SK-N-SH (cell line): ENCODE data around the gene DCHS2. TPM values are rescaled to one million over a fixed set of nuclear protein-coding genes. Genes with fewer than 3 reads are reported as not detected.

Source experiments
- CTCF ChIA-PET: fragments of 300-600, 350-600 bp; formaldehyde crosslinking; extraction: SDS; loops from one replicate; lab custom pipeline; 2021; lab: Yijun Ruan, JAX
- POLR2A ChIA-PET: fragments of 350-600 bp; sonication (Branson Sonifier 250); formaldehyde crosslinking; extraction: SDS; loops from one replicate; lab custom pipeline; 2020; ENCODE audit warnings: antibody characterized with exemption, inconsistent platforms; lab: Yijun Ruan, JAX
- DNase-seq: peaks from one replicate; pipeline ENCODE4 v3.0.0; 2012
- H2AFZ ChIP-seq: fragments of 200-600 bp; sonication (generic); 2 replicates; pipeline ENCODE4 v1.8.1; 2016; ENCODE audit warnings: antibody characterized with exemption, mild to moderate bottlenecking, low read depth
- H3F3A ChIP-seq: fragments of 200-600 bp; sonication (generic); replicated peaks from 2 replicates; pipeline ENCODE3; 2016; ENCODE audit warnings: antibody characterized with exemption, mild to moderate bottlenecking; ENCODE audit not compliant: insufficient read depth
- H3K27ac ChIP-seq, 2 experiments: fragments of 200-500 bp in 1 of 2; fragments of 200-600 bp in 1 of 2; sonication (Bioruptor generic) in 1 of 2; sonication (generic), shearing (Covaris generic) in 1 of 2; 2 replicates each; pipeline versions ENCODE4 v1.5.1 to v1.6.1; 2014 to 2016; ENCODE audit warnings: low read depth in 2 of 2, inconsistent platforms in 1 of 2, low read length in 1 of 2, mild to moderate bottlenecking in 1 of 2, mixed read lengths in 1 of 2
- H3K27me3 ChIP-seq: fragments of 200-600 bp; sonication (generic), shearing (Covaris generic); 2 replicates; pipeline ENCODE4 v1.6.1; 2016; ENCODE audit warnings: mixed run types; ENCODE audit not compliant: insufficient read depth
- H3K36me3 ChIP-seq, 2 experiments: fragments of 200-500 bp in 1 of 2; fragments of 200-600 bp in 1 of 2; sonication (Bioruptor generic) in 1 of 2; sonication (generic) in 1 of 2; replicated peaks in 1 of 2; 2 replicates each; pipeline versions ENCODE3 to v1.5.1; 2014 to 2016; ENCODE audit warnings: low read length in 1 of 2, mild to moderate bottlenecking in 1 of 2; ENCODE audit not compliant: insufficient read depth in 2 of 2, control insufficient read depth in 1 of 2
- H3K4me1 ChIP-seq, 2 experiments: fragments of 200-500 bp in 1 of 2; fragments of 200-600 bp in 1 of 2; sonication (Bioruptor generic) in 1 of 2; sonication (generic), shearing (Covaris generic) in 1 of 2; 2 replicates each; pipeline versions ENCODE4 v1.5.1 to v1.6.1; 2014 to 2016; ENCODE audit warnings: low read depth in 1 of 2, low read length in 1 of 2, mixed run types in 1 of 2; ENCODE audit not compliant: insufficient read depth in 2 of 2, control insufficient read depth in 1 of 2
- H3K4me2 ChIP-seq: fragments of 200-600 bp; sonication (generic), shearing (Covaris generic); 2 replicates; pipeline ENCODE4 v1.6.1; 2017; ENCODE audit warnings: mixed run types
- H3K4me3 ChIP-seq, 2 experiments: fragments of 200-500 bp in 1 of 2; fragments of 200-600 bp in 1 of 2; sonication (Bioruptor generic) in 1 of 2; sonication (generic), shearing (Covaris generic) in 1 of 2; 2 replicates each; pipeline versions ENCODE4 v1.5.1 to v1.8.1; 2014 to 2016; ENCODE audit warnings: low read depth in 2 of 2, inconsistent platforms in 1 of 2, low read length in 1 of 2, mild to moderate bottlenecking in 1 of 2, mixed read lengths in 1 of 2, moderate library complexity in 1 of 2
- H3K79me2 ChIP-seq: fragments of 200-600 bp; sonication (generic); 2 replicates; pipeline ENCODE4 v1.8.1; 2017; ENCODE audit warnings: mild to moderate bottlenecking; ENCODE audit not compliant: insufficient read depth
- H3K9ac ChIP-seq: fragments of 200-600 bp; sonication (generic); 2 replicates; pipeline ENCODE4 v1.6.1; 2017; ENCODE audit warnings: mixed run types
- H3K9me2 ChIP-seq: fragments of 200-600 bp; sonication (generic); 2 replicates; pipeline ENCODE4 v1.6.1; 2017; ENCODE audit warnings: mixed run types
- H3K9me3 ChIP-seq: fragments of 200-600 bp; sonication (generic); 2 replicates; pipeline ENCODE4 v1.6.1; 2017; ENCODE audit warnings: mixed run types, mild to moderate bottlenecking, moderate library complexity
- H4K20me1 ChIP-seq: fragments of 200-600 bp; sonication (generic); 2 replicates; pipeline ENCODE4 v1.6.1; 2017; ENCODE audit warnings: mild to moderate bottlenecking, mixed run types; ENCODE audit not compliant: insufficient read depth
- CHD2 ChIP-seq: fragments of 150-350 bp; IDR thresholded peaks from 2 replicates; pipeline ENCODE4 v1.6.1; 2018; ENCODE audit warnings: low read length; ENCODE audit not compliant: partially characterized antibody
- CTCF ChIP-seq: fragments of 200-600 bp; sonication (generic); IDR thresholded peaks from 2 replicates; pipeline ENCODE4 v1.6.1; 2017; ENCODE audit warnings: antibody characterized with exemption, mild to moderate bottlenecking, moderate library complexity
- ELF1 ChIP-seq: IDR thresholded peaks from 2 replicates; pipeline ENCODE4 v1.4.0; 2012
- EP300 ChIP-seq, 2 experiments: IDR thresholded peaks; 2 replicates each; pipeline versions ENCODE4 v1.4.0 to v1.6.1; 2012; ENCODE audit warnings: borderline replicate concordance in 1 of 2, low read depth in 1 of 2, low read length in 1 of 2
- EZH2phosphoT487 ChIP-seq: fragments of 200-600 bp; sonication (generic); IDR thresholded peaks from 2 replicates; pipeline ENCODE4 v1.6.1; 2017; ENCODE audit warnings: low read depth, mixed run types, mild to moderate bottlenecking, antibody characterized with exemption, moderate library complexity, borderline replicate concordance
- FOXJ3 ChIP-seq: sonication (generic); formaldehyde crosslinking; IDR thresholded peaks from 2 replicates; pipeline ENCODE4 v1.5.1; 2020; ENCODE audit warnings: mild to moderate bottlenecking, missing genetic modification reagents
- GABPA ChIP-seq: IDR thresholded peaks from 2 replicates; pipeline ENCODE4 v1.4.0; 2012; ENCODE audit warnings: low read depth, mild to moderate bottlenecking
- GATA2 ChIP-seq: sonication (generic); formaldehyde crosslinking; IDR thresholded peaks from 2 replicates; pipeline ENCODE4 v1.5.0; 2020; ENCODE audit warnings: mild to moderate bottlenecking, missing genetic modification reagents
- JUND ChIP-seq: IDR thresholded peaks from 2 replicates; pipeline ENCODE4 v1.4.0; 2012
- MEF2A ChIP-seq: IDR thresholded peaks from 2 replicates; pipeline ENCODE4 v1.4.0; 2012; ENCODE audit warnings: low read depth, borderline replicate concordance
- MXI1 ChIP-seq: IDR thresholded peaks from 2 replicates; pipeline ENCODE4 v1.6.1; 2012; ENCODE audit warnings: mild to moderate bottlenecking, low read depth, low read length, improper control_type of control experiment
- PBX3 ChIP-seq: IDR thresholded peaks from 2 replicates; pipeline ENCODE4; 2012
- RCOR1 ChIP-seq: fragments of 150-350 bp; IDR thresholded peaks from 2 replicates; pipeline ENCODE4 v1.6.1; 2017; ENCODE audit warnings: antibody characterized with exemption, low read length
- RFX5 ChIP-seq: IDR thresholded peaks from 2 replicates; pipeline ENCODE4 v1.6.1; 2012; ENCODE audit warnings: mild to moderate bottlenecking, improper control_type of control experiment, low read length
- RXRA ChIP-seq: IDR thresholded peaks from 2 replicates; pipeline ENCODE4 v1.4.0; 2012; ENCODE audit warnings: low read depth, mild to moderate bottlenecking, borderline replicate concordance
- TAF1 ChIP-seq: IDR thresholded peaks from 2 replicates; pipeline ENCODE4 v1.6.1; 2012; ENCODE audit warnings: low read depth, mild to moderate bottlenecking, low read length, moderate library complexity, borderline replicate concordance
- USF1 ChIP-seq: IDR thresholded peaks from 2 replicates; pipeline ENCODE4 v1.4.0; 2012; ENCODE audit warnings: low read depth, borderline replicate concordance
- ZBTB33 ChIP-seq: IDR thresholded peaks from 2 replicates; pipeline ENCODE4 v1.4.0; 2012; ENCODE audit warnings: low read depth, borderline replicate concordance
- WGBS: methylation state at CpG from one replicate; pipeline ENCODE4 v1.1.6; 2017; ENCODE audit warnings: low lambda C conversion rate; 5-methylcytosine and 5-hydroxymethylcytosine counted together
- polyA plus RNA-seq, 3 experiments: library from polyadenylated mRNA; depleted of rRNA; stranded (reverse); fragments of >200 nt; gene quantifications; 2 replicates each; pipeline ENCODE4 v1.2.3, GENCODE V29; 2012

The DCHS2 gene
- polyA plus RNA-seq, 1 of the 3 experiments (the other 2 are of a cell fraction): not detected

GRCh38 chr4:154231806-154232478 is 259.7 kb downstream of the DCHS2 start:
- H3F3A ChIP-seq: no peaks in the 10 kb centered on the region
- no peak for TF ChIP-seq PBX3
- no peaks in the 10 kb centered on the region for H3K27me3 ChIP-seq
- no peak overlapping the region for H3K27ac ChIP-seq
- no peaks in the 10 kb centered on the region for H3K9me2 ChIP-seq
- H3K79me2 ChIP-seq: no peaks in the 10 kb centered on the region
- H3K4me3 ChIP-seq: no peak overlapping the region
- ChIA-PET CTCF (no interaction called here), POLR2A (no interaction called here)
- 0% methylated on average over 2 of the region's 2 CpGs for WGBS
- no peaks in the 10 kb centered on the region for H3K9me3 ChIP-seq
- H3K4me2 ChIP-seq: no peak overlapping the region
- no peaks in the 10 kb centered on the region for H3K36me3 ChIP-seq
- H3K4me1 ChIP-seq: no peaks in the 10 kb centered on the region
- H3K9ac ChIP-seq: no peak overlapping the region
- H4K20me1 ChIP-seq: no peaks in the 10 kb centered on the region
- DNase-seq: no peak
- H2AFZ ChIP-seq: no peak overlapping the region

- H3F3A ChIP-seq: no peaks in the 10 kb centered on the region
- no peaks in the 10 kb centered on the region for H3K79me2 ChIP-seq
- H4K20me1 ChIP-seq: no peaks in the 10 kb centered on the region
- H3K9ac ChIP-seq: no peak overlapping the region
- ChIA-PET CTCF (no interaction called here), POLR2A (no interaction called here)
- no peak for TF ChIP-seq FOXJ3 (CRISPR knock-in tag)
- no peak for TF ChIP-seq TAF1
- no peak for TF ChIP-seq ZBTB33
- TF ChIP-seq JUND: no peak
- TF ChIP-seq RFX5: no peak
- TF ChIP-seq CHD2: no peak
- no peak for TF ChIP-seq MEF2A
- no peak for TF ChIP-seq GATA2 (CRISPR knock-in tag)
- TF ChIP-seq EP300 (IDR thresholded peaks at IDR 0.05; ENCODE audit: borderline replicate concordance in 1 of 2, low read depth in 1 of 2, low read length in 1 of 2): no peak
- TF ChIP-seq EZH2phosphoT487: no peak
- no peak for TF ChIP-seq ELF1
- no peak for TF ChIP-seq CTCF
- TF ChIP-seq PBX3: no peak
- TF ChIP-seq RXRA: no peak
- TF ChIP-seq MXI1: no peak
- TF ChIP-seq GABPA: no peak
- no peak for TF ChIP-seq RCOR1
- TF ChIP-seq USF1: no peak
- no peaks in the 10 kb centered on the region for H3K9me2 ChIP-seq
- H3K4me1 ChIP-seq: no peaks in the 10 kb centered on the region
- H3K9me3 ChIP-seq: no peaks in the 10 kb centered on the region
- no peak overlapping the region for H3K4me3 ChIP-seq
- 2% methylated on average over 3 of the region's 3 CpGs for WGBS
- H3K27me3 ChIP-seq: no peaks in the 10 kb centered on the region
- no peak overlapping the region for H3K4me2 ChIP-seq
- H3K36me3 ChIP-seq: no peaks in the 10 kb centered on the region
- H3K27ac ChIP-seq: no peak overlapping the region
- no peak overlapping the region for H2AFZ ChIP-seq
- no peak for DNase-seq
Observed at GRCh38 chr4:154230723-154231122, 260.9 kb downstream of the DCHS2 start.
